Measurements from ENCODE around the gene ABHD17A. TPM values are rescaled to one million over a fixed set of nuclear protein-coding genes. Genes with fewer than 3 reads are reported as not detected.

ABHD17A gene
- total RNA-seq, 1 experiment from 2014 or later: 47.5 TPM

- Histone ChIP-seq H3K4me1 (ENCODE audit: insufficient read depth, low read length) (peaks cover 11% of the 10 kb centered on the region; the same call in 1 of the 2 replicates), H4K20me1 (ENCODE audit: control insufficient read depth, insufficient read depth, insufficient read length) (no peaks in the 10 kb centered on the region), H3K14ac (ENCODE audit: insufficient read depth, low read length) (no peak overlapping the region; the same call in 1 of the 2 replicates), H2BK5ac (ENCODE audit: insufficient read length, low read length) (no peak overlapping the region), H3K56ac (ENCODE audit: insufficient read length, low read depth, low read length) (no peak overlapping the region), H2BK20ac (ENCODE audit: low read depth, low read length, poor library complexity, severe bottlenecking) (no peak overlapping the region), H4K91ac (ENCODE audit: insufficient read length, low read depth, low read length) (peak overlapping the region; percentile 63), H2BK120ac (ENCODE audit: low read depth, low read length, poor library complexity, severe bottlenecking) (no peak overlapping the region), H3K9me3 (ENCODE audit: control insufficient read depth, low read depth, low read length) (no peaks in the 10 kb centered on the region), H4K5ac (ENCODE audit: insufficient read length, low read depth, low read length) (no peak overlapping the region), H3K4me2 (ENCODE audit: insufficient read depth, insufficient read length, low read length) (peak overlapping the region; percentile 74), H3K4ac (ENCODE audit: low read depth, low read length) (no peak overlapping the region), H3K27ac (ENCODE audit: insufficient read length, low read depth, low read length) (no peak overlapping the region), H3K9ac (ENCODE audit: extremely low read depth, insufficient read length, low read length) (peak overlapping the region; percentile 65), H3K79me2 (ENCODE audit: insufficient read depth, low read length) (peaks cover 12% of the 10 kb centered on the region; the same call in 1 of the 2 replicates), H3K18ac (ENCODE audit: insufficient read length, low read depth, low read length) (no peak overlapping the region), H4K8ac (replicated peaks; ENCODE audit: insufficient read length, low read depth, low read length) (no peak overlapping the region), H3T11ph (ENCODE audit: low read length) (no peak overlapping the region), H3K23me2 (ENCODE audit: insufficient read length, low read depth, low read length, poor library complexity, severe bottlenecking) (peaks cover 9% of the 10 kb centered on the region), H3K23ac (ENCODE audit: insufficient read length, low read depth, low read length) (no peak overlapping the region), H2BK12ac (ENCODE audit: insufficient read length, low read depth, low read length) (no peak overlapping the region), H2AK5ac (ENCODE audit: insufficient read length, low read length) (no peak overlapping the region), H2AFZ (ENCODE audit: low read length) (no peak overlapping the region), H3K79me1 (ENCODE audit: insufficient read depth, low read depth, low read length, poor library complexity, severe bottlenecking) (peaks cover 23% of the 10 kb centered on the region), H3K27me3 (ENCODE audit: insufficient read depth, low read length) (no peaks in the 10 kb centered on the region), H2BK15ac (ENCODE audit: low read depth, low read length) (no peak overlapping the region)
- H3K27me3 Mint-ChIP-seq (ENCODE audit: low read depth): peaks cover 2% of the 10 kb centered on the region; the same call in 1 of the 2 replicates
- H3K27ac Mint-ChIP-seq: no peak overlapping the region
- WGBS (ENCODE audit: extremely low coverage, insufficient read length, low lambda C conversion rate): no CpG with 5 or more reads among the region's 8 CpGs
- H3K4me3 Mint-ChIP-seq: peak overlapping the region; percentile 91 to 95
- no peak for DNase-seq
- H3K9me3 Mint-ChIP-seq: no peaks in the 10 kb centered on the region; a peak in 1 of 5 replicates
- H3K4me1 Mint-ChIP-seq: peaks cover 33 to 34% of the 10 kb centered on the region in 2 experiments
- no peak for TF ChIP-seq CTCF (conservative IDR thresholded peaks at IDR 0.05)
- H3K36me3 Mint-ChIP-seq (ENCODE audit: insufficient read depth in 1 of 3, low read depth in 3 of 3): 0 out of 7 replicates have a peak, but pooled peaks cover 0 to 4% (median 0%) of the 10 kb centered on the region in 3 experiments
These were observed 1.5 kb downstream of the ABHD17A start for GRCh38 chr19:1883784-1884183.
